GM15510 (cell line): ENCODE data around the gene SIN3A.

ENCODE experiments used
- POLR2A ChIP-seq: IDR thresholded peaks from 3 replicates; pipeline ENCODE4 v1.6.1; 2011; ENCODE audit warnings: borderline replicate concordance; ENCODE audit not compliant: insufficient read length; ENCODE audit errors: extremely low read depth

Gene SIN3A

GRCh38 chr15:75407083-75407482 is 44.4 kb downstream of the SIN3A start:
- TF ChIP-seq POLR2A, result no peak

DNA sequence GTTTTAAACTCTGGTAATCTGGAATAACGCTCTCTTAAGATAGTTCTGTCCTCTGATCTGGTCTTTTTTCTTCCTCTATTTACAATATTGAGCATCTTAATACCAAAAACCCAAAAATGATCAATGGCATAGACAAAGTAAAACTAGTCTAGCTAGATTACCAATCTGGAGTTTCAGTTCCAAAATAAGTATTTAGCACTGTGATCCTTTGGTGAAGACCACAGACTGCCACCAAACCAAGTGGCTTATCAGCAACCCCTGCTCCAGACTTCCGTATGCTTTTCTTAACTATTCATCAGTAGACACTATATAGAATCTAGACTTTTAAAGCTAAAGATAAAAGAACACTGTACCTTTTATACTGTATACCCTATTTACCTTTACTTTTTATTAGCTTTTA is 47.6 kb downstream of the SIN3A start:
- TF ChIP-seq POLR2A, result no peak

DNA sequence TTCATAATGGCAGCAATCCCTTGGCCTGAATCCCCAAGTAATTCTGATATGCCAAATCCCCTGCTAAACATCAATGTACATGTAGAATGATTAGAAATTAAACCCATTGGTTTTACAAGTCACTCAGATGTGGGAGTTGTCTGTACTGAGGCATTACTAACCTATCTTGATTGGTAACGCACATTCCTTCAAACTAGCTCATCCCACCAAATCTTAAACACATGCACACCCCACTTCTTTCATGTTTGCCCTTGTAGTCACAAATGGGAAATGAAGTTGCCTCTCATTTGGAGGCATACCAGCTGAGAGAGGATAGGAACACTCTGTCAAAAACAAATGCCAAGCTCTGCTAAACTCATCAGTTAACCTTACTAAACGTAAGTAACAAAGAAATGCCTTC is 54.0 kb downstream of the SIN3A start:
- TF ChIP-seq POLR2A, result no peak

- TF ChIP-seq POLR2A, result no peak
Observed at GRCh38 chr15:75389791-75390382, 61.6 kb downstream of the SIN3A start.

- no peak for TF ChIP-seq POLR2A
Observed at GRCh38 chr15:75380773-75381172, 70.7 kb downstream of the SIN3A start.

DNA sequence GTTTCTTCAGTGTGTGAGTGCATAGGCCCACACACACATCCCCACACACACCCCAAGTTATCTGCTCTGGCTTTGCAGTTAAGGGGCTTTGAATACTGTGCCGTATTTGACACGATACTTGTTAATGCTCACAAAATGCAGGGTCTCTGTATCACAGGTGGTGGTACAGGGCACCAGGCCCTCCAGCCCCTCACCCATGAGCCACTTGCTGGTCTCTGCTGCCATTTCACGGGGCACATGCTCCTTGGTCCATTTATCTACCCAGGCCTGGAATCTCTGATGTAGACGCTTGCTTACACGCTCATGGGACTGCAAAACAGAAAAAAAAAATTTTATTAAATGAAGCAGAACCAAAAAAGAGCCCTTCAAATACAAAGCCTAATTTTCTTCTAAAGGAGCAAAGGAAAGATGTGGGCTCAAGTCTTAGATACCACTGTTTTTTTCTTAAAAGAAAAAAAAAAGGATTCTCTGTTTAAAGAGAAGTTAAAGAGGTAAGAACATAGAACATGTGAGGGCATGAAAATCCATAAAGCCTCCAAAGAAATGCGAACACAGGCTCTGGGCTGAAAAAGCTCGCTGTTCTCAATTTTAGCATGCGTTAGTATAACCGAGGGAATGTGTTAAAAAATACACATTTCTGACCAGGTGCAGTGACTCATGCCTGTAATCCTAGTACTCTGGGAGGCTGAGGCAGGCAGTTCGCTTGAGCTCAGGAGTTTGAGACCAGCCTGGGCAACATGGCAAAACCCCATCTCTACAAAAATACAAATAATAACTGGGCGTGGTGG is 79.4 kb downstream of the SIN3A start:
- TF ChIP-seq POLR2A, result no peak

- no peak for TF ChIP-seq POLR2A
Observed at GRCh38 chr15:75371486-75371885, 80.0 kb downstream of the SIN3A start.

DNA sequence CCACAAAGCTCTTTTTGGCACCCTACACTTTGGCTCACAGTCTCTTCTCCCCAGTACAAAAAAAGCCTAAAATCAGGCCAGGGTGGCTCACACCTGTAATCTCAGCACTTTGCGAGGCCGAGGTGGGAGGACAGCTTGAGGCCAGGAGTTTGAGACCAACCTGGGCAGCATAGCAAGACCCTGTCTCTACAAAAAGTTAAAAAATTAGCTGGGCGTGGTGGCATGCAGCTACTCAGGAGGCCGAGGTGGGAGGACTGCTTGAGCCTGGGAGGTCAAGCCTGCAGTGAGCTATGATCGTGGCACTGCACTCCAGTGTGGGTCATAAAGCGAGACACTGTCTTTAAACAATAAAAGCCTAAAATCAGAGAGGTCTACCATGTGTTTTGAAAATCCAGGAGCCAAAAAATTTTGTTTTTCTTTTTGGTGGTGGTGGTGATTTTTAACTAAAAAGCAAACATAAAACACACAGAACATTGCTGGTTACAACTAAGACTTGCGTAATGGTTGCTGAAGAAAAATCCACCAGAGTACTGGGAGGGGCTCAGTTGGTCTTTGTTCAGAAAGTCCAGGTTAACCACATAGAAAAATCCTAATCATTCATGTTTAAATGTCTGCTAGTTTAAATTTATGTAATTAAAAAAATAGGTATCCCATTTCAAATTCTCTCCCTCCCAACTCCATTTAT is 81.5 kb downstream of the SIN3A start:
- no peak for TF ChIP-seq POLR2A

GRCh38 chr15:75368689-75369239 is 82.7 kb downstream of the SIN3A start:
- no peak for TF ChIP-seq POLR2A

DNA sequence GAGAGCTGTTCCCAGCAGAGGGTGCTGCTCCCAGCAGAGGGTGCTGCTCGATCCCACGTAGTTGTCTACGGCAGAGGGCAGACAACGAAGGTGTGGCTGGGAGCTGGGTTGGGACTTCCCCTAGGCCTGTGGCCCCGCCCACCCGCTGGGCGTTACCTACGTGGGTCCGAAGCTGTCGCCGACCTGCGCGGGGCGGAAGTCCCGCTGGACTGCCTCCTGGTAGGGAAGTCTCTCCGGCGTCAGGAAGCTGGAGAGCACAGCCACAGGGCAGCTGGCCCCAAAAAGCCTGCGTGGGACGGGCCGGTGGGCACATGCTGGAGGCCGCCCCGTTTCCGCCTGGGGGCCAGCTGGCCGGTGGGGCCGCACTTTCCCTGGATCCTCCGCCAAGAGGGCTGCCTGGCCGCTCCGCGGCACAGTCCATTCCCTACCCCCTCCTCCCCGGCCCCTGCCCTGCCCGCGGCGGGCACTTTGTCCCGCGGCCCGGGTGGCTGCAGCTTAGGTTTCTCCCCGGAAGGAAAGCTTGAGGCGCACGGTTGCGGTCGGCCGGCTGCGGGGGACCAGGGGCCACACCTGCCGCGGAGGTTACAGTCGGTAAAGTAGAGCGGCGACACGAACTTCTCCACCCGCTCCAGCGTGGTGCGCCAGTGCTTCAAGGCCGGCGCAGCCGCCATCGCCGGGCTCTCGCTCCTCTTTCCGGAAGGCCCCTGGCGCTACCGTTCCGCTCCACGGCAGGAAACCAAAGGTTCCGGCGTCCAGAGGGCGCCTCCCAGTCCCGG is 83.4 kb downstream of the SIN3A start, which contains the start of gene MAN2C1:
Gene MAN2C1, minus strand, starts transcription at position 695 of the 776 bp plus-strand sequence. Its CDS starts 24 bp downstream, at position 671.
- peak; percentile 94 for TF ChIP-seq POLR2A

DNA sequence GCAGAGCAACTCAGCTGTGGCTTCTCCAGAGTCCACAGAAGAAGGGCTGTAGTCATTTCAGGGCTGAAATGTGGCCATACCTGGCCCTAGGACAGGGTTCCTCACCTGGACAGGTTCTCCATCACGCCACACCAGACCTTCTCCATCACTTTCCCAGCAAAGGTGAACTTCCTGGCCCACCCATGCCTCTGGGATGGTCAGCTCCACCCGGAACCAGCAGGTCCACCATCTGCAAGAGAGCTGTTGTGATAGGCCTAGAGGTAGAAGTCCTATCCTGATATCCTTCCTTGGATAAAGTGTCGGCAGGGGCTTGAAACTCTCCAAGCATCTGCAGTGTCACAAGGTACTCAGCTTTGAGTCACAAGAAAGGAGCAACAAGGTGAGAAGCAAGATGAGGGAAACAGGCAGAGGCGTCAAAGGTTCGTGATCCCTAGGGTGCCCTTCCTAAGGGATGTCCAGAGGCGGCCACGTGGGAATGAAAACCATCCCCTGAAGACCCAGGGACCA is 84.0 kb downstream of the SIN3A start:
- no peak for TF ChIP-seq POLR2A

DNA sequence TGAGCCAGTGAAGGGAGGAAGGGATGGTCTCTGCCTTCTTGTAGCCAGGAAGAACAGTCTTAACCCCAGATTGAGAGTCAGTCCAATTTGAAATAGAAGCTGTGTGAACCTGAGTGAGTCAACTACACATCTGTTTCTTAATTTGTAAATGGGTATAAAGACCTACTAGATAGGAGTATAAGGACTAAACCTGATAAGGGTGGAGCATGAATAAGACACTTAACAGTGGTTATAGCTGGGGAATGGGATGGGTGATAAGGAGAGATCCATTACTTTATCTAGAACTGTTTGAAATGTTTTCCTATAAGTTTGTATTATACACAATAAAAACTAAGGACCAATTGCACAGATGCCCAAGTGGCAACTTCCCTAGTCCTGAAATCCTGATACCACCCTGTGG is 84.5 kb downstream of the SIN3A start:
- TF ChIP-seq POLR2A, result no peak

- TF ChIP-seq POLR2A, result no peak
Observed at GRCh38 chr15:75366163-75366562, 85.3 kb downstream of the SIN3A start.

DNA sequence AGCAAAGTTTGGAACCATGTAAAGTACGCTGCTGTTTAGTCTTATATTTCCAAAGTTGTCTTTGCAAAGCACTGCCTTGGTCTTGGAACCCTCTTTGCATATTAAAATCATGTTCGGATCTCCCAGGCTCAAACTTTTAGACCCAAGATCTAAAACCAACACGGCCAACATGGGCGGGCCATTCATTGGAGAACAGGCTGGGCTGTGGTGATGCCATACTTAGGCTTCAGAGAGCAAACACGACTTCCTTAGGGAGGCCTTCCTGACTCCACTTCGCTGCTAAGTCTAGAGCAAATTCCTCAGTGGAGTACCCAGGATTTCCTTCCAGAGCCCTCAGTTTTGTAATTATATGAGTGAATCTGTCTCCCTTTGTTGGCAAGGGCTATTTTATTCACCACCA is 86.6 kb downstream of the SIN3A start:
- no peak for TF ChIP-seq POLR2A
